Measurements from ENCODE around the gene TROAP. TPM values are rescaled to one million over a fixed set of nuclear protein-coding genes. Genes with fewer than 3 reads are reported as not detected.

TROAP gene
- total RNA-seq, 1 donor from 2014 or later: 40.0 TPM

DNA sequence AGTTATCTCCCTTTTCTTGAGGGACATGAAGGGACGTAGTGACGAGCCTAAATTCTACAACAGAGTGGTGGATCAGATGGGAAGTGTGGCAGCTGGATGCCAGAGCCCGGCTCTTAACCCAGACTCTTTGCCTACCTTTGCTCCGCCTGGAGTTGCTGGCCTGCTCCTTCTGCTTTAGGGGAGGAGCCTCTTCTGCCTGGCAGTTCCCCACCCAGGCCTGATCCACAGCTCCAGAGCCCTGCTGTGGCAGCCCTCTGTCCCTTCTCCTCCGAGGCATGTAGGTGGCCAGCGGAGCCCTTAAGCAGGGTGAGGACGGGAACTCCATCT, 30.4 kb upstream of the TROAP start:
- DNase-seq (ENCODE audit: low spot score): no peak
- Mint-ChIP-seq H3K36me3 (no peaks in the 10 kb centered on the region), H3K4me1 (peaks cover 16% of the 10 kb centered on the region), H3K27me3 (ENCODE audit: insufficient read depth, low read depth) (peaks cover 35% of the 10 kb centered on the region), H3K9me3 (no peaks in the 10 kb centered on the region), H3K4me3 (no peak overlapping the region), H3K27ac (no peak overlapping the region)
- Histone ChIP-seq H3K4me3 (no peak overlapping the region), H3K4me1 (peaks cover 27% of the 10 kb centered on the region), H3K79me2 (ENCODE audit: low read depth) (no peaks in the 10 kb centered on the region), H3K4me2 (no peak overlapping the region), H3K9me3 (ENCODE audit: low read depth) (no peaks in the 10 kb centered on the region), H3K36me3 (no peaks in the 10 kb centered on the region), H3K27me3 (peaks cover 65% of the 10 kb centered on the region), H2AFZ (replicated peaks) (no peak overlapping the region), H4K20me1 (ENCODE audit: low read depth) (peaks cover 33% of the 10 kb centered on the region), H3K9ac (no peak overlapping the region), H3K27ac (no peak overlapping the region), H3F3A (ENCODE audit: low read depth) (peaks cover 46% of the 10 kb centered on the region)
- TF ChIP-seq EZH2phosphoT487 (IDR thresholded peaks at IDR 0.05): no peak
- no peak for TF ChIP-seq EZH2 (IDR thresholded peaks at IDR 0.05)
- TF ChIP-seq, protein P1, sequence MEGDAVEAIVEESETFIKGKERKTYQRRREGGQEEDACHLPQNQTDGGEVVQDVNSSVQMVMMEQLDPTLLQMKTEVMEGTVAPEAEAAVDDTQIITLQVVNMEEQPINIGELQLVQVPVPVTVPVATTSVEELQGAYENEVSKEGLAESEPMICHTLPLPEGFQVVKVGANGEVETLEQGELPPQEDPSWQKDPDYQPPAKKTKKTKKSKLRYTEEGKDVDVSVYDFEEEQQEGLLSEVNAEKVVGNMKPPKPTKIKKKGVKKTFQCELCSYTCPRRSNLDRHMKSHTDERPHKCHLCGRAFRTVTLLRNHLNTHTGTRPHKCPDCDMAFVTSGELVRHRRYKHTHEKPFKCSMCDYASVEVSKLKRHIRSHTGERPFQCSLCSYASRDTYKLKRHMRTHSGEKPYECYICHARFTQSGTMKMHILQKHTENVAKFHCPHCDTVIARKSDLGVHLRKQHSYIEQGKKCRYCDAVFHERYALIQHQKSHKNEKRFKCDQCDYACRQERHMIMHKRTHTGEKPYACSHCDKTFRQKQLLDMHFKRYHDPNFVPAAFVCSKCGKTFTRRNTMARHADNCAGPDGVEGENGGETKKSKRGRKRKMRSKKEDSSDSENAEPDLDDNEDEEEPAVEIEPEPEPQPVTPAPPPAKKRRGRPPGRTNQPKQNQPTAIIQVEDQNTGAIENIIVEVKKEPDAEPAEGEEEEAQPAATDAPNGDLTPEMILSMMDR (IDR thresholded peaks at IDR 0.05): no peak

DNA sequence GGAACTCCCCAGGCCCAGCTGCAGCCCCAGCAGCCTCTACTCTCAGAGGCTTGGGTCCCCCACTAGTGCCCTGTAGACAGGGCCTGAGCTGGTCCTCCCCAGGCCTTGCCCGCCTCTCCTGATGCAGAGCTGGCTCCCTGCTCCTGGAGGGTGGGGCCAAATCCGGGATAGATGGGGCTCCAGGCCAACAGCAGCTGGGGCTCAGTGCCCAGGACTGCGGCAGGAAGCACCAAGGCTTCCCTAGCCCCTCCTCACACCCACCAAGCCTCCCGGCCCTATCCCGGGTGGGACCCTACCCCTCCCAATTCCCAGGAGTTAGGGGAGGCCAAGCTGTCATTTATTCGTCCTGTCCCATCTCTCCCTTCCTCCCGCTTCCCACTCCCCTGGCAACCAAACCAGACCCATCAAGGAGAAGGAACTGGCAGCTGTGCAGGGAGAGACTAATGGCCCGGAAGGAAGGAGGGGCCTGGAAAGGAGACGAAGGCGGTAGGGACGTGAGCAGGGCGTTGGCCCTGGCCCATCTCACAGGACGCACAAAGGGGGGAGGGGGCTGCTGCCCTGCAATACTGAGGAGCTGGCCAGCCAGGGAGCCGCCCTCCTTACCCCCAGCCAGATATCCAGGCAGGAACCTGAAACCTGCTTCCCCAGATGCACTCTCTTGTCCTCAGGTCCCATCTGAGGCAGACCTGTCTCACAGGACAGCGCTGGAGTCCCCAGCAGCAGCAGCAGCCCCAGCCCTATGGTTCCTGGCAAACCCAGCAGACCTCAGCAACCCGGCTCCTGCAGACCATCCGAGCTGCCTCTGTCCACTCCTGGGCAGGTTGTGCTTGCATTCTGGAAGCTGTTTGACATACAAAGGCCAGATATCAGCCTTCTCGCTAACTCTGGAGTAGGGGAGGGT, 29.7 kb upstream of the TROAP start:
- peaks cover 15% of the 10 kb centered on the region for H3K4me1 Mint-ChIP-seq
- H3K27ac Mint-ChIP-seq: no peak overlapping the region
- no peak overlapping the region for H3K9ac ChIP-seq
- no peaks in the 10 kb centered on the region for H3K36me3 Mint-ChIP-seq
- peak overlapping the region; percentile 59 for H3K4me2 ChIP-seq
- TF ChIP-seq EZH2 (IDR thresholded peaks at IDR 0.05) (no peak), EZH2phosphoT487 (IDR thresholded peaks at IDR 0.05) (no peak)
- TF ChIP-seq, protein P1 (IDR thresholded peaks at IDR 0.05): no peak
- H3F3A ChIP-seq (ENCODE audit: low read depth): peaks cover 41% of the 10 kb centered on the region
- H3K36me3 ChIP-seq: no peaks in the 10 kb centered on the region
- H3K4me1 ChIP-seq: peaks cover 27% of the 10 kb centered on the region
- no peaks in the 10 kb centered on the region for H3K9me3 Mint-ChIP-seq
- H3K4me3 ChIP-seq: no peak overlapping the region
- peaks cover 37% of the 10 kb centered on the region for H4K20me1 ChIP-seq (ENCODE audit: low read depth)
- H3K27me3 Mint-ChIP-seq (ENCODE audit: insufficient read depth, low read depth): peaks cover 41% of the 10 kb centered on the region
- H3K4me3 Mint-ChIP-seq: no peak overlapping the region
- DNase-seq (ENCODE audit: low spot score): peak; percentile 58
- H3K27ac ChIP-seq: no peak overlapping the region
- peaks cover 68% of the 10 kb centered on the region for H3K27me3 ChIP-seq
- H3K79me2 ChIP-seq (ENCODE audit: low read depth): no peaks in the 10 kb centered on the region
- no peaks in the 10 kb centered on the region for H3K9me3 ChIP-seq (ENCODE audit: low read depth)
- H2AFZ ChIP-seq (replicated peaks): peak overlapping the region; percentile 73

DNA sequence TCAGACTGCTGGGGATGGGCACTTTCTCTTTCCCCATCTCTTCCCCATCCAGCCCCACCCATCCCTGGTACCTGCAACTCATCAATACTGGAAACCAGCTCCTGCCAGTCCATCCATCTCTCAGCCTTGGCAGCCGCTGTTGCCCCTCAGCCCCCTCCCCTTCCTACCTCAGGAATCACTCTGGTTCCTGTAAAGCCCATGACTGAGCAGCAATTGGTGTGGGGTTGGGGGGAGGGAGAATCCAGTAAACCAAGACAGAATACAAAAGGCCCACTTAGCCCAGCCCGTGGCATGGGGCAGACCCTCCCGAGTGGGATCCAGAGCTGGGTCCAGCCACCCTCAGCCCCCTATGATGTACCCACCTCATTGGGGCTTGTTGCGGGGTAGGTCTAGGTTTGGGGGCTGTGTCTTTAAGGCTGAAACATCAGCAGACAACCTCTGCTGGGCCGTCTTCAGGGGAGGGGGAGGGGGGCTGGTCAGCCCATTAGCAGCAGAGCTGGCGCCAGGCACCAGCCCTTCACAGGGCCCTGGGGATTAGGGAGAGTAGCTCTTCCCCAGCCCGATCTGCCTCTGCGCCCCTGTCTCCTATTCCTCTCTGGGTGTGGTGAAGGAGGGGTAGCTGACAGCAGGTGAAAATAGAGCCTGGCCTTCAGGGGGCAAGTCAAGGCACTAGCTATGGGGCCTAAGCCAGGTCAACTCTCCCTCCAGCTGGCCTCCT, 28.8 kb upstream of the TROAP start:
- Mint-ChIP-seq H3K36me3 (no peaks in the 10 kb centered on the region), H3K4me3 (no peak overlapping the region), H3K9me3 (peaks cover 2% of the 10 kb centered on the region), H3K27me3 (ENCODE audit: insufficient read depth, low read depth) (peaks cover 50% of the 10 kb centered on the region), H3K4me1 (peaks cover 17% of the 10 kb centered on the region), H3K27ac (no peak overlapping the region)
- no peaks in the 10 kb centered on the region for H3K9me3 ChIP-seq (ENCODE audit: low read depth)
- H3K27me3 ChIP-seq: peaks cover 77% of the 10 kb centered on the region
- H3K4me3 ChIP-seq: no peak overlapping the region
- peaks cover 27% of the 10 kb centered on the region for H3K4me1 ChIP-seq
- H2AFZ ChIP-seq (replicated peaks): no peak overlapping the region
- H3K36me3 ChIP-seq: no peaks in the 10 kb centered on the region
- peaks cover 41% of the 10 kb centered on the region for H3F3A ChIP-seq (ENCODE audit: low read depth)
- no peaks in the 10 kb centered on the region for H3K79me2 ChIP-seq (ENCODE audit: low read depth)
- H3K27ac ChIP-seq: no peak overlapping the region
- peak; percentile 42 for DNase-seq (ENCODE audit: low spot score)
- TF ChIP-seq EZH2 (IDR thresholded peaks at IDR 0.05) (no peak), EZH2phosphoT487 (IDR thresholded peaks at IDR 0.05) (no peak)
- TF ChIP-seq, protein P1 (IDR thresholded peaks at IDR 0.05): no peak
- no peak overlapping the region for H3K9ac ChIP-seq
- H3K4me2 ChIP-seq: no peak overlapping the region
- peaks cover 38% of the 10 kb centered on the region for H4K20me1 ChIP-seq (ENCODE audit: low read depth)

Data from neural progenitor cell (in vitro differentiated cells).